ENCODE results near the gene DUOXA2.
"Not testable (repeated sequence)": the region's sequence is repeated elsewhere in the genome, so short reads cannot be mapped to it uniquely, and the experiment has no call there.

Gene DUOXA2

GRCh38 chr15:45097466-45097865 is 16.7 kb upstream of the DUOXA2 start:
- Mint-ChIP-seq H3K4me3 (no peak overlapping the region), H3K27me3 (ENCODE audit: low read depth, poor library complexity) (peaks cover 60% of the 10 kb centered on the region), H3K9me3 (no peaks in the 10 kb centered on the region), H3K4me1 (no peaks in the 10 kb centered on the region), H3K36me3 (ENCODE audit: low read depth) (no peaks in the 10 kb centered on the region), H3K27ac (no peak overlapping the region)
- TF ChIP-seq CTCF (IDR thresholded peaks at IDR 0.05), result no peak
- DNase-seq, result no peak

- Mint-ChIP-seq H3K27ac (no peak overlapping the region), H3K36me3 (ENCODE audit: low read depth) (no peaks in the 10 kb centered on the region), H3K27me3 (ENCODE audit: low read depth, poor library complexity) (peaks cover 53% of the 10 kb centered on the region), H3K9me3 (no peaks in the 10 kb centered on the region), H3K4me3 (no peak overlapping the region), H3K4me1 (no peaks in the 10 kb centered on the region)
- DNase-seq, result no peak
- no peak for TF ChIP-seq CTCF (IDR thresholded peaks at IDR 0.05)
Observed at GRCh38 chr15:45099549-45100165, 14.5 kb upstream of the DUOXA2 start.

GRCh38 chr15:45100884-45101625 is 13.1 kb upstream of the DUOXA2 start:
- no peak for TF ChIP-seq CTCF (IDR thresholded peaks at IDR 0.05)
- Mint-ChIP-seq H3K4me3 (no peak overlapping the region), H3K36me3 (ENCODE audit: low read depth) (no peaks in the 10 kb centered on the region), H3K9me3 (no peaks in the 10 kb centered on the region), H3K4me1 (no peaks in the 10 kb centered on the region), H3K27ac (no peak overlapping the region), H3K27me3 (ENCODE audit: low read depth, poor library complexity) (peaks cover 56% of the 10 kb centered on the region)
- no peak for DNase-seq

GRCh38 chr15:45101749-45102148 is 12.4 kb upstream of the DUOXA2 start:
- H3K36me3 Mint-ChIP-seq (ENCODE audit: low read depth), result no peaks in the 10 kb centered on the region
- no peaks in the 10 kb centered on the region for H3K4me1 Mint-ChIP-seq
- H3K9me3 Mint-ChIP-seq, result no peaks in the 10 kb centered on the region
- no peak for TF ChIP-seq CTCF (IDR thresholded peaks at IDR 0.05)
- H3K4me3 Mint-ChIP-seq, result no peak overlapping the region
- no peak for DNase-seq
- peaks cover 61% of the 10 kb centered on the region for H3K27me3 Mint-ChIP-seq (ENCODE audit: low read depth, poor library complexity)
- H3K27ac Mint-ChIP-seq, result no peak overlapping the region

- H3K27ac Mint-ChIP-seq, result no peak overlapping the region
- H3K36me3 Mint-ChIP-seq (ENCODE audit: low read depth), result no peaks in the 10 kb centered on the region
- no peak for DNase-seq
- no peak for TF ChIP-seq CTCF (IDR thresholded peaks at IDR 0.05)
- no peaks in the 10 kb centered on the region for H3K4me1 Mint-ChIP-seq
- no peaks in the 10 kb centered on the region for H3K9me3 Mint-ChIP-seq
- no peak overlapping the region for H3K4me3 Mint-ChIP-seq
- peaks cover 66% of the 10 kb centered on the region for H3K27me3 Mint-ChIP-seq (ENCODE audit: low read depth, poor library complexity)
Observed at GRCh38 chr15:45102226-45102625, 11.9 kb upstream of the DUOXA2 start.

GRCh38 chr15:45104170-45104569 is 10.0 kb upstream of the DUOXA2 start:
- H3K27me3 Mint-ChIP-seq (ENCODE audit: low read depth, poor library complexity), result peaks cover 74% of the 10 kb centered on the region
- not testable (repeated sequence) for H3K27ac Mint-ChIP-seq; H3K36me3 Mint-ChIP-seq (ENCODE audit: low read depth)

More at GRCh38 chr15:45104170-45104569, 10.0 kb upstream of the DUOXA2 start:
- H3K4me3 Mint-ChIP-seq, H3K4me1 Mint-ChIP-seq, H3K9me3 Mint-ChIP-seq, DNase-seq: not testable (repeated sequence)

All from nephron progenitor cell (in vitro differentiated cells).